ENCODE results near the gene ORAI3. TPM values are rescaled to one million over a fixed set of nuclear protein-coding genes. Genes with fewer than 3 reads are reported as not detected.

The ORAI3 gene
- total RNA-seq, 1 experiment from 2014 or later: 10.8 TPM

- Mint-ChIP-seq H3K9me3 (no peaks in the 10 kb centered on the region), H3K36me3 (no peaks in the 10 kb centered on the region), H3K4me3 (no peak overlapping the region), H3K27me3 (ENCODE audit: low read depth) (no peaks in the 10 kb centered on the region), H3K4me1 (peaks cover 6% of the 10 kb centered on the region), H3K27ac (no peak overlapping the region)
- CTCF ChIA-PET: interaction anchor here (0.5 kb wide), 1 partner anchor 25 kb away, joined by 4 read pairs; no protein-coding TSS in a partner anchor
- DNase-seq (ENCODE audit: low spot score) (no peak), ATAC-seq (no peak)
- POLR2A ChIA-PET: no interaction called here
- TF ChIP-seq NFYB (CRISPR knock-in tag; conservative IDR thresholded peaks at IDR 0.05; ENCODE audit: low read depth): no peak
- TF ChIP-seq, protein P1, sequence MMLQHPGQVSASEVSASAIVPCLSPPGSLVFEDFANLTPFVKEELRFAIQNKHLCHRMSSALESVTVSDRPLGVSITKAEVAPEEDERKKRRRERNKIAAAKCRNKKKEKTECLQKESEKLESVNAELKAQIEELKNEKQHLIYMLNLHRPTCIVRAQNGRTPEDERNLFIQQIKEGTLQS (CRISPR knock-in tag; conservative IDR thresholded peaks at IDR 0.05): no peak
Measured at GRCh38 chr16:30990105-30990504, 41.2 kb downstream of the ORAI3 start.

GRCh38 chr16:30991052-30991451, 42.2 kb downstream of the ORAI3 start:
- H3K4me3 Mint-ChIP-seq: no peak overlapping the region
- no peak overlapping the region for H3K27ac Mint-ChIP-seq
- H3K4me1 Mint-ChIP-seq: no peaks in the 10 kb centered on the region; the same call in none of the 2 replicates
- ChIA-PET POLR2A (no interaction called here), CTCF (no interaction called here)
- ATAC-seq: no peak
- no peak for DNase-seq (ENCODE audit: low spot score)
- TF ChIP-seq ZNF416 (CRISPR knock-in tag; IDR thresholded peaks at IDR 0.05) (no peak), NR1H2 (CRISPR knock-in tag; IDR thresholded peaks at IDR 0.05) (no peak), PRRX2 (CRISPR knock-in tag; IDR thresholded peaks at IDR 0.05) (no peak), ATF6 (CRISPR knock-in tag; IDR thresholded peaks at IDR 0.05) (no peak), ZNF317 (CRISPR knock-in tag; IDR thresholded peaks at IDR 0.05; ENCODE audit: borderline replicate concordance, low read depth) (no peak), ZNF512 (CRISPR knock-in tag; IDR thresholded peaks at IDR 0.05; ENCODE audit: borderline replicate concordance) (no peak), ZNF281 (CRISPR knock-in tag; IDR thresholded peaks at IDR 0.05) (no peak), ETV6 (CRISPR knock-in tag; IDR thresholded peaks at IDR 0.05) (no peak), FOXP4 (CRISPR knock-in tag; IDR thresholded peaks at IDR 0.05) (no peak)
- no peaks in the 10 kb centered on the region for H3K9me3 Mint-ChIP-seq
- H3K36me3 Mint-ChIP-seq: no peaks in the 10 kb centered on the region
- no peaks in the 10 kb centered on the region for H3K27me3 Mint-ChIP-seq (ENCODE audit: low read depth)

DNA sequence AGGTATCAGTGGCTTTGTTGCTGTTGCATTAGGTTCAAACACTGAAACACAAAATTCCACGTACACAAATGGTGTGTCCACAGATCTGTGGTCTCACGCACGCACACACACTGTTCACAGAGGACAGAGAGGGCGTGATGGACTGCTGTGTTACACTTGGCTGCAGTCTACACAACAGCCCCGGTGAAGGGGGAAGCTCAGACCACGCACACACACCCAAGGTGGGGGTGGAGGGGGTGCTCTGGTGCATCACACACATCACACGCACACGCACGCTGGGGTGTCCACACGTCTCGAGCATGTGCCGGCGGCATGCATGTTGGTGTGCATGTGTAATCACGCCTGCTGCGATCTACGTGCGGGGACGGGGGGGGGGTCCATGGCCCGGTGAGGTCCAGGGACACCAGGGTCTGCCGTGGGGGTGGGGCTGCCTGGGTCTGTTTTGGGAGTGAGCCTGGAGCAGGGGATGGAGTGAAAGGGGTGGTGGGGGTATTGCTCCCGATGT, 43.5 kb downstream of the ORAI3 start:
- ChIA-PET POLR2A (no interaction called here), CTCF (interaction anchor here (8.2 kb wide), 1 partner anchor 6 kb away, joined by 79 read pairs; the partner anchor contains the start of gene HSD3B7)
- Mint-ChIP-seq H3K4me3 (no peak overlapping the region), H3K27ac (no peak overlapping the region), H3K36me3 (no peaks in the 10 kb centered on the region), H3K9me3 (no peaks in the 10 kb centered on the region), H3K4me1 (peaks cover 5% of the 10 kb centered on the region), H3K27me3 (ENCODE audit: low read depth) (no peaks in the 10 kb centered on the region)
- TF ChIP-seq NR2C2 (CRISPR knock-in tag; IDR thresholded peaks at IDR 0.05) (no peak), ZNF532 (CRISPR knock-in tag; IDR thresholded peaks at IDR 0.05; ENCODE audit: borderline replicate concordance) (no peak), TP53 (CRISPR knock-in tag; IDR thresholded peaks at IDR 0.05) (no peak)
- TF ChIP-seq, protein P2, sequence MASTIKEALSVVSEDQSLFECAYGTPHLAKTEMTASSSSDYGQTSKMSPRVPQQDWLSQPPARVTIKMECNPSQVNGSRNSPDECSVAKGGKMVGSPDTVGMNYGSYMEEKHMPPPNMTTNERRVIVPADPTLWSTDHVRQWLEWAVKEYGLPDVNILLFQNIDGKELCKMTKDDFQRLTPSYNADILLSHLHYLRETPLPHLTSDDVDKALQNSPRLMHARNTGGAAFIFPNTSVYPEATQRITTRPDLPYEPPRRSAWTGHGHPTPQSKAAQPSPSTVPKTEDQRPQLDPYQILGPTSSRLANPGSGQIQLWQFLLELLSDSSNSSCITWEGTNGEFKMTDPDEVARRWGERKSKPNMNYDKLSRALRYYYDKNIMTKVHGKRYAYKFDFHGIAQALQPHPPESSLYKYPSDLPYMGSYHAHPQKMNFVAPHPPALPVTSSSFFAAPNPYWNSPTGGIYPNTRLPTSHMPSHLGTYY (CRISPR knock-in tag; IDR thresholded peaks at IDR 0.05): no peak
- ATAC-seq (no peak), DNase-seq (ENCODE audit: low spot score) (no peak)

All from WTC11 (cell line).